ENCODE data around the gene ARV1.
A peak's percentile ranks its signal among the peaks of the same experiment; 100 is the strongest.

Gene ARV1

GRCh38 chr1:230978491-230979388 is at the start of gene ARV1, which contains the start of gene TTC13:
Gene ARV1, plus strand, starts transcription at chr1:230979094. Its CDS starts 12 bp downstream, at chr1:230979106.
Gene TTC13, minus strand, starts transcription at chr1:230978861. Its CDS starts 31 bp downstream, at chr1:230978830.
- DNase-seq (ENCODE audit: low read depth), result peak; percentile 88

GRCh38 chr1:230930986-230931385 is 47.9 kb upstream of the ARV1 start:
- no peak for DNase-seq (ENCODE audit: low read depth)

- no peak for DNase-seq (ENCODE audit: low read depth)
Observed at GRCh38 chr1:230935852-230936251, 43.0 kb upstream of the ARV1 start.

- no peak for DNase-seq (ENCODE audit: low read depth)
Observed at GRCh38 chr1:230936475-230936874, 42.4 kb upstream of the ARV1 start.

GRCh38 chr1:230937371-230937770 is 41.5 kb upstream of the ARV1 start:
- no peak for DNase-seq (ENCODE audit: low read depth)

GRCh38 chr1:230938924-230939368 is 39.9 kb upstream of the ARV1 start:
- no peak for DNase-seq (ENCODE audit: low read depth)

GRCh38 chr1:230939806-230940489 is 38.9 kb upstream of the ARV1 start:
- no peak for DNase-seq (ENCODE audit: low read depth)

- DNase-seq (ENCODE audit: low read depth), result no peak
Observed at GRCh38 chr1:230940848-230941247, 38.0 kb upstream of the ARV1 start.

- no peak for DNase-seq (ENCODE audit: low read depth)
Observed at GRCh38 chr1:230943048-230943593, 35.8 kb upstream of the ARV1 start.

GRCh38 chr1:230948301-230948700 is 30.6 kb upstream of the ARV1 start:
- no peak for DNase-seq (ENCODE audit: low read depth)

GRCh38 chr1:230948903-230949302 is 30.0 kb upstream of the ARV1 start:
- no peak for DNase-seq (ENCODE audit: low read depth)

- no peak for DNase-seq (ENCODE audit: low read depth)
Observed at GRCh38 chr1:230950404-230950803, 28.5 kb upstream of the ARV1 start.

GRCh38 chr1:230957580-230957989 is 21.3 kb upstream of the ARV1 start:
- no peak for DNase-seq (ENCODE audit: low read depth)

GRCh38 chr1:230958370-230958769 is 20.5 kb upstream of the ARV1 start:
- no peak for DNase-seq (ENCODE audit: low read depth)

- DNase-seq (ENCODE audit: low read depth), result no peak
Observed at GRCh38 chr1:230964896-230965295, 14.0 kb upstream of the ARV1 start.

- no peak for DNase-seq (ENCODE audit: low read depth)
Observed at GRCh38 chr1:230965535-230965934, 13.4 kb upstream of the ARV1 start.

- DNase-seq (ENCODE audit: low read depth), result no peak
Observed at GRCh38 chr1:230966358-230966873, 12.5 kb upstream of the ARV1 start.

GRCh38 chr1:230970432-230970831 is 8.5 kb upstream of the ARV1 start:
- no peak for DNase-seq (ENCODE audit: low read depth)

GRCh38 chr1:230971771-230972170 is 7.1 kb upstream of the ARV1 start:
- no peak for DNase-seq (ENCODE audit: low read depth)

GRCh38 chr1:230972855-230973271 is 6.0 kb upstream of the ARV1 start:
- no peak for DNase-seq (ENCODE audit: low read depth)

- DNase-seq (ENCODE audit: low read depth), result no peak
Observed at GRCh38 chr1:230975636-230976035, 3.3 kb upstream of the ARV1 start.

GRCh38 chr1:230976360-230976759 is 2.5 kb upstream of the ARV1 start:
- DNase-seq (ENCODE audit: low read depth), result no peak
